ENCODE data around the gene CFAP58.

DNA sequence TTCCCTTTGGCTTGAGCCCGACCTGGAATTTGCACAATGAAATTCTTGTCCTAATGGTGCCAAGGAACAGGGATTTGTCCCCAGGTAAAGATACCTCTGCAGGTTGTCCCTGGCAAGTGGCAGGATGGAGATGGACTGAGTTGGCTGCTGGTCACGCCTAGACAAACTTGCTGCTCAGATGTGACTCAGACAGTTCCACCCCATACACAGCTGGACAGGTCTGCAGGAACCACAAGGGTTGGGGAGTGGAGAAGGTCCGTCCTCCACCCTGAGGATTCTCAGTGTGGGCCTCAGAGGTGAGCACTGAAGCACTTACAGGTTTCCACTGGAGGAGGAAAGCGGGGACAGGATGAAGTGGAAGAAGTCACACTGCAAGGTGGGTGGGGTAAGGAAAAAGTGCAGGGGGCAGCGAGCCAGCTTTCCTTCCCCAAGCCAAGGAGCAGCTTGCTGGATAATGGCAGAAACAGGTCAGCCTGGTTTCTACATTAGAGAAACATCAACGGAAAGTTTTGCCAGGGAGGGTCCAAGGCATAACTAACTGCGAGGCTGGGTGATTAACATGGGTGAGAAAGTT is 35.8 kb upstream of the CFAP58 start:
- no peak for TF ChIP-seq POLR2A (IDR thresholded peaks at IDR 0.05)
- no peak for TF ChIP-seq POLR2AphosphoS5 (IDR thresholded peaks at IDR 0.05)
- TF ChIP-seq, protein P1, sequence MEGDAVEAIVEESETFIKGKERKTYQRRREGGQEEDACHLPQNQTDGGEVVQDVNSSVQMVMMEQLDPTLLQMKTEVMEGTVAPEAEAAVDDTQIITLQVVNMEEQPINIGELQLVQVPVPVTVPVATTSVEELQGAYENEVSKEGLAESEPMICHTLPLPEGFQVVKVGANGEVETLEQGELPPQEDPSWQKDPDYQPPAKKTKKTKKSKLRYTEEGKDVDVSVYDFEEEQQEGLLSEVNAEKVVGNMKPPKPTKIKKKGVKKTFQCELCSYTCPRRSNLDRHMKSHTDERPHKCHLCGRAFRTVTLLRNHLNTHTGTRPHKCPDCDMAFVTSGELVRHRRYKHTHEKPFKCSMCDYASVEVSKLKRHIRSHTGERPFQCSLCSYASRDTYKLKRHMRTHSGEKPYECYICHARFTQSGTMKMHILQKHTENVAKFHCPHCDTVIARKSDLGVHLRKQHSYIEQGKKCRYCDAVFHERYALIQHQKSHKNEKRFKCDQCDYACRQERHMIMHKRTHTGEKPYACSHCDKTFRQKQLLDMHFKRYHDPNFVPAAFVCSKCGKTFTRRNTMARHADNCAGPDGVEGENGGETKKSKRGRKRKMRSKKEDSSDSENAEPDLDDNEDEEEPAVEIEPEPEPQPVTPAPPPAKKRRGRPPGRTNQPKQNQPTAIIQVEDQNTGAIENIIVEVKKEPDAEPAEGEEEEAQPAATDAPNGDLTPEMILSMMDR (IDR thresholded peaks at IDR 0.05): no peak

Measured in prostate gland (tissue), 2 donors.